ENCODE measurements around the gene CIRBP. TPM values are rescaled to one million over a fixed set of nuclear protein-coding genes. Genes with fewer than 3 reads are reported as not detected.
A peak's percentile ranks its signal among the peaks of the same experiment; 100 is the strongest.

The CIRBP gene
- total and polyA plus RNA-seq, 9 of the 15 experiments (the other 6 are each of a cell fraction or from before 2014, with no cell fraction given): 20.5 to 327 (median 176) TPM

- in situ Hi-C loops (cut with MboI) (loop anchor here (5.0 to 25.0 kb wide), 2 partner anchors 323 to 483 kb away; partner anchors contain the start of gene MISP), intact Hi-C loops (cut with micrococcal nuclease) (loop anchor here (1.0 to 5.0 kb wide), 2 partner anchors 21 to 383 kb away; no protein-coding TSS in a partner anchor)
- peak overlapping the region; percentile 69 for H3K27ac ChIP-seq (ENCODE audit: extremely low read depth, low read depth, low read length)
- ChIA-PET CTCF (ENCODE audit: low intra/inter-chr PET ratio) (interaction anchor here (0.6 to 4.5 kb wide), 2 partner anchors 22 to 127 kb away, joined by 3 to 51 read pairs; no protein-coding TSS in a partner anchor), POLR2A (interaction anchor here (0.8 to 5.6 kb wide), 10 partner anchors 8 to 254 kb away, joined by 3 to 90 read pairs (median 4); partner anchors contain the start of genes CIRBP and NDUFS7)
- peak overlapping the region; percentile 96 for H3K4me2 ChIP-seq (ENCODE audit: insufficient read depth, low read length)
- no peak overlapping the region for H2AFZ ChIP-seq (ENCODE audit: low read depth, low read length)
- H3K9me3 ChIP-seq (replicated peaks; ENCODE audit: control insufficient read depth, insufficient read depth, low read depth, low read length): no peaks in the 10 kb centered on the region
- 0 out of 2 replicates have a peak, but pooled peaks cover 5% of the 10 kb centered on the region for H4K20me1 ChIP-seq (replicated peaks; ENCODE audit: control insufficient read depth, insufficient read depth, low read length)
- peaks cover 46% of the 10 kb centered on the region for H3K79me2 ChIP-seq (ENCODE audit: control insufficient read depth, insufficient read depth, low read length)
- peak overlapping the region; percentile 50 to 98; a peak in 3 of 4 replicates for H3K9ac ChIP-seq (ENCODE audit: insufficient read depth in 1 of 2, low read depth in 2 of 2, low read length in 2 of 2)
- no peaks in the 10 kb centered on the region for H3K27me3 ChIP-seq (ENCODE audit: control insufficient read depth in 2 of 2, insufficient read depth in 2 of 2, low read length in 2 of 2)
- peaks cover 49 to 95% of the 10 kb centered on the region in 2 experiments for H3K4me1 ChIP-seq (replicated peaks in 1 of 2; ENCODE audit: control insufficient read depth in 2 of 2, insufficient read depth in 2 of 2, low read length in 2 of 2)
- peak overlapping the region; percentile 21; the same call in 1 of the 2 replicates for H3K4me3 ChIP-seq
- DNase-seq (ENCODE audit: extremely low read depth in 1 of 4, low spot score in 3 of 4) (no peak), FAIRE-seq (no peak), ATAC-seq (no peak)
- 46% methylated on average over 27 of the region's 31 CpGs for WGBS (ENCODE audit: insufficient coverage, low coverage, missing lambda C conversion rate)
- BruUV-seq (replicated peaks): no TSS peak
- H3K9me1 ChIP-seq (ENCODE audit: control insufficient read depth, insufficient read depth, low read length): peaks cover 4% of the 10 kb centered on the region
- peaks cover 42% of the 10 kb centered on the region; the same call in 2 of the 3 replicates for H3K36me3 ChIP-seq (ENCODE audit: control insufficient read depth, insufficient read depth, low read length)
- TF ChIP-seq GTF2F1 (IDR thresholded peaks at IDR 0.05; ENCODE audit: low read depth, low read length): 0 out of 2 replicates have a peak, but pooled peaks have one; percentile 11
- peak; percentile 7 for TF ChIP-seq CCNT2 (IDR thresholded peaks at IDR 0.05; ENCODE audit: borderline replicate concordance, extremely low read depth, insufficient read length, low read depth, low read length)
- no peak for TF ChIP-seq REST (IDR thresholded peaks at IDR 0.05; ENCODE audit: borderline replicate concordance)
- no peak for TF ChIP-seq REST (CRISPR knock-in tag; IDR thresholded peaks at IDR 0.05; ENCODE audit: low read depth)
- peak; percentile 9 for TF ChIP-seq HMGN3 (IDR thresholded peaks at IDR 0.05; ENCODE audit: borderline replicate concordance, extremely low read depth, insufficient read length, low read depth, low read length)
- peak; percentile 90 for TF ChIP-seq ZKSCAN1 (IDR thresholded peaks at IDR 0.05; ENCODE audit: low read depth, low read length)
- peak; percentile 7 for TF ChIP-seq BRD9 (IDR thresholded peaks at IDR 0.05; ENCODE audit: low read depth, partially characterized antibody)
- TF ChIP-seq ZNF282 (CRISPR knock-in tag; IDR thresholded peaks at IDR 0.05): 0 out of 2 replicates have a peak, but pooled peaks have one; percentile 45
- TF ChIP-seq SIN3A (IDR thresholded peaks at IDR 0.05; ENCODE audit: borderline replicate concordance in 2 of 2, control insufficient read depth in 1 of 2, low read depth in 2 of 2, low read length in 2 of 2): 0 out of 4 replicates have a peak, but pooled peaks of 1 of the 2 experiments have one; percentile 1
- TF ChIP-seq ESRRA (IDR thresholded peaks at IDR 0.05; ENCODE audit: borderline replicate concordance, low read depth): peak; percentile 61; the same call in 1 of the 2 replicates
- peak; percentile 45 for TF ChIP-seq POLR2G (IDR thresholded peaks at IDR 0.05; ENCODE audit: low read depth, low read length)
- TF ChIP-seq SNRNP70 (optimal IDR thresholded peaks at IDR 0.05; ENCODE audit: low read depth, low read length): no peak
Observed at GRCh38 chr19:1244693-1245451, 24.3 kb upstream of the CIRBP start.

Data from K562 (cell line).